Keratinocyte (primary cell): ENCODE data around the gene DIDO1. TPM values are rescaled to one million over a fixed set of nuclear protein-coding genes. Genes with fewer than 3 reads are reported as not detected.

ENCODE experiments used
- DNase-seq: peaks from one replicate; pipeline ENCODE4 v3.0.0-alpha.2; 2011; ENCODE audit warnings: low read depth, missing footprints, low spot score
- FAIRE-seq: peaks from 2 replicates; lab custom pipeline; 2011; peaks lifted over from hg19 to GRCh38; lab: Jason Lieb, UNC
- H2AFZ ChIP-seq: 2 replicates; pipeline ENCODE4 v1.6.0; 2012; ENCODE audit warnings: low read length, control low read depth, inconsistent platforms; ENCODE audit not compliant: control insufficient read depth
- H3K27ac ChIP-seq: 2 replicates; pipeline ENCODE4 v1.5.1; 2011; ENCODE audit warnings: low read length; ENCODE audit not compliant: control insufficient read depth, insufficient read depth
- H3K27me3 ChIP-seq: 3 replicates; pipeline ENCODE4 v1.6.0; 2011; ENCODE audit warnings: low read length; ENCODE audit not compliant: control insufficient read depth, insufficient read depth; ENCODE audit errors: extremely low read depth
- H3K36me3 ChIP-seq, 2 experiments: 2 replicates in 1 of 2; 3 replicates in 1 of 2; pipeline ENCODE4 v1.5.1; 2011; ENCODE audit warnings: low read length in 2 of 2, mild to moderate bottlenecking in 1 of 2; ENCODE audit not compliant: control insufficient read depth in 2 of 2, insufficient read depth in 2 of 2; ENCODE audit errors: extremely low read depth in 1 of 2
- H3K4me1 ChIP-seq: 3 replicates; pipeline ENCODE4 v1.5.1; 2011; ENCODE audit warnings: low read length; ENCODE audit not compliant: control insufficient read depth, insufficient read depth; ENCODE audit errors: extremely low read depth
- H3K4me2 ChIP-seq: 3 replicates; pipeline ENCODE4 v1.6.0; 2011; ENCODE audit warnings: low read depth, low read length; ENCODE audit not compliant: control insufficient read depth, insufficient read depth; ENCODE audit errors: extremely low read depth
- H3K4me3 ChIP-seq, 3 experiments: fragments of 200-600 bp in 1 of 3; sonication (generic) in 1 of 3; 2 replicates in 2 of 3; 3 replicates in 1 of 3; pipeline ENCODE4 v1.5.1; 2011 to 2016; ENCODE audit warnings: low read length in 3 of 3, mild to moderate bottlenecking in 3 of 3, control low read depth in 2 of 3, inconsistent platforms in 1 of 3, low read depth in 1 of 3, mixed read lengths in 1 of 3, mixed run types in 1 of 3, moderate library complexity in 1 of 3; ENCODE audit not compliant: control insufficient read depth in 2 of 3, insufficient read depth in 2 of 3; ENCODE audit errors: extremely low read depth in 1 of 3
- H3K79me2 ChIP-seq: 2 replicates; pipeline ENCODE4 v1.6.0; 2012; ENCODE audit warnings: low read length; ENCODE audit not compliant: control insufficient read depth, insufficient read depth
- H3K9ac ChIP-seq: 3 replicates; pipeline ENCODE4 v1.6.0; 2011; ENCODE audit warnings: low read length; ENCODE audit not compliant: control insufficient read depth, insufficient read depth; ENCODE audit errors: extremely low read depth
- H3K9me1 ChIP-seq: 3 replicates; pipeline ENCODE4 v1.6.0; 2011; ENCODE audit warnings: low read length; ENCODE audit not compliant: control insufficient read depth, insufficient read depth; ENCODE audit errors: extremely low read depth
- H3K9me3 ChIP-seq: 2 replicates; pipeline ENCODE4 v1.5.1; 2012; ENCODE audit warnings: low read depth, low read length; ENCODE audit not compliant: control insufficient read depth
- H4K20me1 ChIP-seq: 3 replicates; pipeline ENCODE4 v1.6.0; 2011; ENCODE audit warnings: low read length; ENCODE audit not compliant: control insufficient read depth, insufficient read depth; ENCODE audit errors: extremely low read depth
- EZH2 ChIP-seq: IDR thresholded peaks from one replicate; pipeline ENCODE4 v1.6.1; 2012; ENCODE audit warnings: inconsistent platforms, mild to moderate bottlenecking, low read length, moderate library complexity
- dilution Hi-C: fragments of 300-500 bp; cut with MboI; formaldehyde crosslinking; loops from one replicate; pipeline ENCODE4 v1.7.0; 2020; ENCODE audit warnings: low sequenced_read_pairs; ENCODE audit not compliant: extremely low pct_ligation_motif_present
- polyA minus RNA-seq, 3 experiments: library from RNA; depleted of rRNA, polyadenylated mRNA; stranded (reverse); fragments of >200 nt; gene quantifications; 1 replicate in 1 of 3; 2 replicates in 1 of 3; 3 replicates in 1 of 3; pipeline ENCODE4 v1.2.3, GENCODE V29; 2011
- polyA plus RNA-seq, 5 experiments: library from polyadenylated mRNA; depleted of rRNA in 3 of 5; stranded (reverse) in 3 of 5; stranded (forward) in 1 of 5; unstranded in 1 of 5; fragments of >200 nt; gene quantifications; 1 replicate in 1 of 5; 2 replicates in 3 of 5; 3 replicates in 1 of 5; pipeline versions ENCODE4 v1.2.1 to v1.2.3, GENCODE V29; 2011 to 2012; ENCODE audit warnings: missing spikeins in 2 of 5, low read depth in 1 of 5, low replicate concordance in 1 of 5
- TF ChIP-seq, protein P1 (sequence below), 3 experiments: IDR thresholded peaks in 1 of 3; conservative IDR thresholded peaks in 1 of 3; optimal IDR thresholded peaks in 1 of 3; 2 replicates in 2 of 3; 3 replicates in 1 of 3; pipeline versions ENCODE3 to v1.5.1; 2011; ENCODE audit warnings: low read length in 3 of 3, mild to moderate bottlenecking in 3 of 3, moderate library complexity in 2 of 3, control low read depth in 1 of 3, inconsistent platforms in 1 of 3; ENCODE audit not compliant: insufficient read depth in 2 of 3; ENCODE audit errors: extremely low read depth in 1 of 3

Gene DIDO1
- 11.1 to 19.3 TPM (median 14.2 TPM) in 3 replicates for polyA plus RNA-seq
- polyA plus RNA-seq (2011; ENCODE audit: low read depth) = 15.1 TPM
- 8.5 and 10.2 TPM in 2 replicates for polyA plus RNA-seq (2011; cell fraction: cytosol; rRNA removed)
- 47.2 and 48.5 TPM in 2 replicates for polyA plus RNA-seq (2011; cell fraction: nucleus; rRNA removed)
- polyA plus RNA-seq (2012; ENCODE audit: low replicate concordance) = 15.8 and 19.5 TPM in 2 replicates
- polyA minus RNA-seq = 15.5 to 24.0 TPM (median 22.7 TPM) in 3 replicates
- 9.8 TPM for polyA minus RNA-seq (2011; cell fraction: cytosol; rRNA and poly(A)+ RNA removed)
- polyA minus RNA-seq (2011; cell fraction: nucleus; rRNA and poly(A)+ RNA removed) = 28.4 and 41.6 TPM in 2 replicates

DNA sequence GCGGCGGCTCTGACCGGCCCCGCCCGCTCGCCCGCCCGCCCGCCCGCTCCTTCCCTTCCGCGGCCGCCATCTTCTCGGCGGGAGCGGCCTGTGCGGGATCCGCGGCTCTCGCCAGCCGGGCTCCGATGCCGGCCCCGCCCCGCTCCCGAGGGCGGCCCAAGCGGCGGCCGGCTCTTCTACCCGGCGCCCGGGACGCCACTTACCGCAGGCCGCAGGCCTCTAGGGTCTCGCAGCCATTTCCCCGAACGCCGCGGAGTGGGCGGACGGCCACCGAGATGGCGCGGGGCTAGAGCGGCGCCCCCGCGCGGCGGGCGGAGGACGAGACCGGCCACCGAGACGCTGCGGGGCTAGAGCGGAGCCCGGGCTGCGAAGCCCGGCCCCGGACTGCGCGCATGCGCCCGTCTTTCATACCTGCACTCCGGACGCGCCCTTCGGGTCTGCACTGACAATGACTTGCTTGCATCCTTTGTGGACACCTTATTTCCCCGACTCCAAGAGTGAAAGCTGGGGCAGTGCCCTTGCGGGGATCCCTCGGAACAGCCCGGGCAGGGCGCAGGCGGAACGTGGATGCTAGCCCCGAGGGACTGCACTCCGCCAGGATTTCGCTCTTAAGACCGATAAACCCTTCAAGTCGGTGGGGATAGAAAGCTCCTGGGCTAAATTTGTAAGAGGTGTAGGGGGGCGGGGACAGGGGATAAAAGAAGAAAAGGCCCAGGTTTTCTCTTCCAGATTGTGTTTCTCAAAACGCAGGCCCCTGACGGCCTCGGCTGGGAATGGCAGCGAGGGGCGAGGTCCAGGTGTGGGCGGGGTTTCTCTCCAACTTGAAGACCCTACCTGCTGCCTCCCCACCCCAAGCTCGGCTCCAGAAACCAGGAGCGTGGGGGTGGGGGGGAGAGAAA is at the start of gene DIDO1:
Gene DIDO1 (minus strand): TSS at position 277 of the 899 bp plus-strand sequence.
- H2AFZ ChIP-seq = peak within 1 kb of the TSS; percentile 47
- DNase-seq (no peak), FAIRE-seq (no peak)
- peaks cover 91% of the 10 kb centered on the region for H3K79me2 ChIP-seq
- dilution Hi-C loops = no loop called here
- peaks cover 4% of the 10 kb centered on the region for H3K9me1 ChIP-seq
- H3K4me3 ChIP-seq = peak within 1 kb of the TSS; percentile 67 to 91 (median 89)
- peak within 1 kb of the TSS; percentile 97 for H3K27ac ChIP-seq
- peaks cover 24% of the 10 kb centered on the region for H4K20me1 ChIP-seq
- H3K9me3 ChIP-seq = no peaks in the 10 kb centered on the region
- H3K36me3 ChIP-seq = peaks cover 0 to 6% of the 10 kb centered on the region in 2 experiments
- H3K4me1 ChIP-seq = peaks cover 42% of the 10 kb centered on the region
- no peaks in the 10 kb centered on the region for H3K27me3 ChIP-seq
- TF ChIP-seq, protein P1, sequence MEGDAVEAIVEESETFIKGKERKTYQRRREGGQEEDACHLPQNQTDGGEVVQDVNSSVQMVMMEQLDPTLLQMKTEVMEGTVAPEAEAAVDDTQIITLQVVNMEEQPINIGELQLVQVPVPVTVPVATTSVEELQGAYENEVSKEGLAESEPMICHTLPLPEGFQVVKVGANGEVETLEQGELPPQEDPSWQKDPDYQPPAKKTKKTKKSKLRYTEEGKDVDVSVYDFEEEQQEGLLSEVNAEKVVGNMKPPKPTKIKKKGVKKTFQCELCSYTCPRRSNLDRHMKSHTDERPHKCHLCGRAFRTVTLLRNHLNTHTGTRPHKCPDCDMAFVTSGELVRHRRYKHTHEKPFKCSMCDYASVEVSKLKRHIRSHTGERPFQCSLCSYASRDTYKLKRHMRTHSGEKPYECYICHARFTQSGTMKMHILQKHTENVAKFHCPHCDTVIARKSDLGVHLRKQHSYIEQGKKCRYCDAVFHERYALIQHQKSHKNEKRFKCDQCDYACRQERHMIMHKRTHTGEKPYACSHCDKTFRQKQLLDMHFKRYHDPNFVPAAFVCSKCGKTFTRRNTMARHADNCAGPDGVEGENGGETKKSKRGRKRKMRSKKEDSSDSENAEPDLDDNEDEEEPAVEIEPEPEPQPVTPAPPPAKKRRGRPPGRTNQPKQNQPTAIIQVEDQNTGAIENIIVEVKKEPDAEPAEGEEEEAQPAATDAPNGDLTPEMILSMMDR (optimal IDR thresholded peaks at IDR 0.05 in 1 of 3, IDR thresholded peaks at IDR 0.05 in 1 of 3, conservative IDR thresholded peaks at IDR 0.05 in 1 of 3; ENCODE audit: extremely low read depth in 1 of 3, insufficient read depth in 2 of 3, low read length in 3 of 3) = peak; percentile 16 to 67 (median 61)
- no peak for TF ChIP-seq EZH2
- peak within 1 kb of the TSS; percentile 98 for H3K9ac ChIP-seq
- peak within 1 kb of the TSS; percentile 99 for H3K4me2 ChIP-seq

DNA sequence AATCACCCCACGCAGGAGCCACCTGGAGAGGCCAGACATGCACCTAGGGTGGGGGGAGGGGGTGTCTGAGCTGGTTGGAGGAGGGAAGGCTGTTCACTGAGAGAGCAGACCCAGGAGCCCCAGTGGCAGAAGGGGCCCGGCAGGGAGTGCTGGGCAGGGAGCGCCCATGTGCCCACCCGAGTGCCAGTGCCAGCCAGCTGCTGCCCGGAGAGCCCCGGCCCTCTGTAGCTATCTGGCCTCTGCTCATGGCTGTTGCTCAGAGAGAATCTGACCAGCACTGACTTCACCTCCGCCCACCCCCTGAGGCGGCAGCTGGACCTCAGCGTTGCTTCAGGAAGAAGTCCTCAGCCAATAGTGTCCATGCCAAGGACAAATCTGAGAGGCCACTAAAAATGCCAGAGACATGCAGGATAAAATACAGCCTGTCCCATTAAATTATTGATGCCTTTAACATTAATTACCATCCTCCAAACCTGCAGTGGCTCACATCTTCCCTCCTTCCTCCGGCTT is 49.0 kb upstream of the DIDO1 start:
- H3K79me2 ChIP-seq = no peaks in the 10 kb centered on the region
- DNase-seq (no peak), FAIRE-seq (no peak)
- H2AFZ ChIP-seq = no peak overlapping the region
- peaks cover 7% of the 10 kb centered on the region for H4K20me1 ChIP-seq
- H3K4me2 ChIP-seq = no peak overlapping the region
- H3K36me3 ChIP-seq = no peaks in the 10 kb centered on the region
- no peaks in the 10 kb centered on the region for H3K9me3 ChIP-seq
- dilution Hi-C loops = no loop called here
- TF ChIP-seq EZH2 = no peak
- TF ChIP-seq, protein P1 (optimal IDR thresholded peaks at IDR 0.05 in 1 of 3, IDR thresholded peaks at IDR 0.05 in 1 of 3, conservative IDR thresholded peaks at IDR 0.05 in 1 of 3; ENCODE audit: extremely low read depth in 1 of 3, insufficient read depth in 2 of 3, low read length in 3 of 3) = no peak
- H3K27ac ChIP-seq = no peak overlapping the region
- no peak overlapping the region for H3K9ac ChIP-seq
- no peak overlapping the region for H3K4me3 ChIP-seq
- peaks cover 5% of the 10 kb centered on the region for H3K4me1 ChIP-seq
- H3K27me3 ChIP-seq = peaks cover 71% of the 10 kb centered on the region
- no peaks in the 10 kb centered on the region for H3K9me1 ChIP-seq
